Epidermal melanocyte (primary cell): ENCODE results near the gene TTN.
A peak's percentile ranks its signal among the peaks of the same experiment; 100 is the strongest.

Experiments
- DNase-seq: peaks from one replicate; pipeline ENCODE4 v3.0.0; 2011; ENCODE audit warnings: low spot score; ENCODE audit not compliant: insufficient read length

TTN gene

GRCh38 chr2:178496049-178496448, 311.2 kb downstream of the TTN start:
- no peak for DNase-seq

- DNase-seq = no peak
These were observed 315.6 kb downstream of the TTN start for GRCh38 chr2:178491612-178492011.

GRCh38 chr2:178485356-178485755, 321.9 kb downstream of the TTN start:
- no peak for DNase-seq

- no peak for DNase-seq
These were observed 322.8 kb downstream of the TTN start for GRCh38 chr2:178484245-178485041.

GRCh38 chr2:178482437-178482836, 324.8 kb downstream of the TTN start:
- no peak for DNase-seq

- DNase-seq = peak; percentile 86
These were observed 326.7 kb downstream of the TTN start, which contains the start of gene PLEKHA3 for GRCh38 chr2:178480227-178481181. Gene PLEKHA3, plus strand, starts transcription at chr2:178480457. Its CDS starts 413 bp downstream, at chr2:178480870.

- DNase-seq = no peak
These were observed 327.4 kb downstream of the TTN start for GRCh38 chr2:178479758-178480226.

- peak; percentile 15 for DNase-seq
These were observed 328.0 kb downstream of the TTN start for GRCh38 chr2:178479275-178479616.

- DNase-seq = peak; percentile 60
These were observed 328.6 kb downstream of the TTN start, which contains the start of gene FKBP7 for GRCh38 chr2:178478439-178479274. Gene FKBP7, minus strand, starts transcription at chr2:178478600. Its CDS starts 101 bp downstream, at chr2:178478499.

- no peak for DNase-seq
These were observed 329.1 kb downstream of the TTN start for GRCh38 chr2:178478130-178478438.

- no peak for DNase-seq
These were observed 329.6 kb downstream of the TTN start for GRCh38 chr2:178477443-178478129.

GRCh38 chr2:178476477-178476876, 330.7 kb downstream of the TTN start:
- no peak for DNase-seq
